ENCODE results near the gene SLC30A5.

The SLC30A5 gene

DNA sequence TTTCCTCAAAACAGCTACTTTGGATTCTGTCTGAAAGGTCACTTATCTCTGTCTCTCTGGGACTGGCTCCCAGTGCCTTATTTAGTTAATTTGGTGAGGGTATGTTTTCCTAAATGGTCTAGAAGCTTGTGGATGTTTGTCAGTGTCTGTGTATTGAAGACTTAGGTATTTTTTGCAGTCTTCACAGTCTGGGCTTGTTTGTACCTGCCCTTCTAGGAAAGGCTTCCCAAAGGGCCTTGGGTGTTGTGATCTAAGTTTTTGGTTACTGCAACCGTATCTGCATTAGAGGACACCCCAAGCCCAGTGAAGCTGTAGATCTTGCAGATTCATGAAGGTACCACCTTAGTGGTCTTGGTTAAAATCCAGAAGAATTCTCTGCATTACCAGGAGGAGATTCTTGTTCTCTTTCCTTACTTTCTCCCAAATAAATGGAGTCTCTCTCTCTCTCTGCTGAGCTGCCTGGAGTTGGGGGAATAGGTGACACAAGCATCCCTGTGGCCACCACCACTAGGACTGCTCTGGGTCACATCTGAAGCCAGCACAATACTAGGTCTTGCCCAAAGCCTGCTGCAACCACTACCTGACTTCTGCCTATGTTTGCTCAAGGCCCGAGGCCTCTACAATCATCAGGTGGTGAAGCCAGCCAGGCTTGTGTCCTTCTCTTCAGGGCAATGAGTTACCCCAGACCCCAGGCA, 55.3 kb downstream of the SLC30A5 start:
- H3K4me3 ChIP-seq (ENCODE audit: low read length) = no peak overlapping the region
- TF ChIP-seq, protein P1, sequence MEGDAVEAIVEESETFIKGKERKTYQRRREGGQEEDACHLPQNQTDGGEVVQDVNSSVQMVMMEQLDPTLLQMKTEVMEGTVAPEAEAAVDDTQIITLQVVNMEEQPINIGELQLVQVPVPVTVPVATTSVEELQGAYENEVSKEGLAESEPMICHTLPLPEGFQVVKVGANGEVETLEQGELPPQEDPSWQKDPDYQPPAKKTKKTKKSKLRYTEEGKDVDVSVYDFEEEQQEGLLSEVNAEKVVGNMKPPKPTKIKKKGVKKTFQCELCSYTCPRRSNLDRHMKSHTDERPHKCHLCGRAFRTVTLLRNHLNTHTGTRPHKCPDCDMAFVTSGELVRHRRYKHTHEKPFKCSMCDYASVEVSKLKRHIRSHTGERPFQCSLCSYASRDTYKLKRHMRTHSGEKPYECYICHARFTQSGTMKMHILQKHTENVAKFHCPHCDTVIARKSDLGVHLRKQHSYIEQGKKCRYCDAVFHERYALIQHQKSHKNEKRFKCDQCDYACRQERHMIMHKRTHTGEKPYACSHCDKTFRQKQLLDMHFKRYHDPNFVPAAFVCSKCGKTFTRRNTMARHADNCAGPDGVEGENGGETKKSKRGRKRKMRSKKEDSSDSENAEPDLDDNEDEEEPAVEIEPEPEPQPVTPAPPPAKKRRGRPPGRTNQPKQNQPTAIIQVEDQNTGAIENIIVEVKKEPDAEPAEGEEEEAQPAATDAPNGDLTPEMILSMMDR (conservative IDR thresholded peaks at IDR 0.05; ENCODE audit: low read length) = no peak
- DNase-seq (ENCODE audit: low read depth) = no peak

DNA sequence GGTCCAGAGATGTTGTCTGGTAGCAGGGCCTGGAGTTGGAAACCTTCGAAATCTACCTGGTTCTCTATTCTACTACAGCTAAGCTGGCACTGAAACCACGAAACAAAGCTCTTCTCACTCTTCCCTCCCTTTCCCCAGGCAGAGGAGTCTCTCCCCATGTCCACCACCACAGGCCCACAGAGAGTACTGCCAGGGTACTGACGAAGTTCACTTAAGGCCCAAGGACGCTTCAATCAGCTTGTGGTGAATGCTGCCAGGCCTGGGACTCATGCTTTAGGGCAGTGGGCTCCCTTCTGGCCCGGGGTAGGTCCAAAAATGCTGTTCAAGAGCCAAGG, 55.8 kb downstream of the SLC30A5 start:
- no peak overlapping the region for H3K4me3 ChIP-seq (ENCODE audit: low read length)
- TF ChIP-seq, protein P1 (conservative IDR thresholded peaks at IDR 0.05; ENCODE audit: low read length) = no peak
- no peak for DNase-seq (ENCODE audit: low read depth)

DNA sequence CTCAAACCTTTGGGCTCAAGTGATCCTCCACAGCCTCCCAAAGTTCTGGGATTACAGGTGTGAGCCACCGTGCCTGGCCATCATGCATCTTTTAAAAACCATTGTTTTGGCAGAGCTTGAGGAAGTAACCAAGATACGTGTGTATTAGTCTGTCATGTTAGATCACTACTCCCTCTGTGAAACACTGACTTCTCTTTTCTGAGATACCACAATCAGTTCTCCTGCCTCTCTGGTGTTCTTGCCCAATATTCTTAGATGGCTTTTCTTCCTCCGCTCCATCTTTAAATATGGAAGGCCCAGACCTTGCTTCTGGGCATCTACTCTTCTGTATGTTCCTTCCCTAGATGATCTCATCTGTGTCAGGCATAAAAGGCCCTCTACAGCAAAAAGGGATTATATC, 58.9 kb downstream of the SLC30A5 start:
- no peak overlapping the region for H3K4me3 ChIP-seq (ENCODE audit: low read length)
- TF ChIP-seq, protein P1 (conservative IDR thresholded peaks at IDR 0.05; ENCODE audit: low read length) = no peak
- no peak for DNase-seq (ENCODE audit: low read depth)

DNA sequence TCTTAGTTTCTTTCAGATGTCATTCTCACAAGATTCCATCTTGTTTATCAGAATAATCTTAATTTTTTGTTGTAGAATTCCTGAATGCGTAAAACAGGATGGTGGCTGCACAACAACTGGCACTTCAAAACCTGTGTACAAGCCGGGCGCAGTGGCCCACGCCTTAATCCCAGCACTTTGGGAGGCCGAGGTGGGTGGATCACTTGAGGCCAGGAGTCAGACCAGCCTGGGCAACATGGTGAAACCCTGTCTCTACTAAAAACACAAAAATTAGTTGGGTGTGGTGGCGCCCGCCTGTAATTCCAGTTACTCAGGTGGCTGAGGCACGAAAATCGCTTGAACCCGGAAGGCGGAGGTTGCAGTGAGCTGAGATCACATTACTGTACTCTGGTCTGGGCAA, 62.6 kb downstream of the SLC30A5 start:
- TF ChIP-seq, protein P1 (conservative IDR thresholded peaks at IDR 0.05; ENCODE audit: low read length) = no peak
- no peak for DNase-seq (ENCODE audit: low read depth)
- no peak overlapping the region for H3K4me3 ChIP-seq (ENCODE audit: low read length)

DNA sequence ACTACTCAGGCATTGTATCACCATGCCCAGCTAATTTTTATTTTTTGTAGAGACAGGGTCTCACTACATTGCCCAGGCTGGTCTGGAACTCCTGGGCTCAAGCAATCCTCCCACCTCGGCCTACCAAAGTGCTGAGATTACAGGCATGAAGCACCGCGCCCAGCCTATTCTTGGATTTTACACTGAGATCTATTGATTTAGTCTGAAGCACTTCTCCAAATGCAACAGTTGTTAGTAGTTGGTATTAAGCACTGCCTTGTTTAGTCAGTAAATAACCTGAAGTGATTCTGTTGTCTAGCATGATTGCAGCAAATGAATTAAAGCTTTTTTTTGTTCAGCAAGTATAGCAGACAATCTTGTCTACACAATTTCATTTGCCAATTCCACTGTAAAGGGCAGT, 64.2 kb downstream of the SLC30A5 start:
- no peak for DNase-seq (ENCODE audit: low read depth)
- TF ChIP-seq, protein P1 (conservative IDR thresholded peaks at IDR 0.05; ENCODE audit: low read length) = no peak
- H3K4me3 ChIP-seq (ENCODE audit: low read length) = no peak overlapping the region

DNA sequence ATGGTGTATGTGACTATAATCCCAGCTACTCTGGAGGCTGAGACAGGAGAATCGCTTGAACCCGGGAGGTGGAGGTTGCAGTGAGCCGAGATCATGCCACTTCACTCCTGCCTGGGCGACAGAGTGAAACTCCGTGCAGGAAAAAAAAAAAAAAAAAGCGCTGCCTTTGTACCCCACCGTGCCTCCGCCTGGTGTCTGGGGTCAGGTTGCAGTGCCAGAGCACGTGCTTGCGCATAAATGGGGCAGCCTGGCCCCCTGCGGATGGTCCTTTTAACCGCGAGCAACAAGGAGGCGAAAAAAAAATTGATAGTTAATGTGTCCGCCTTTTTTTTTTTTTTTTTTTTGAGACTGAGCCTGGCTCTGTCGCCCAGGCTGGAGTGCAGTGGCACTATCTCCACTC, 66.8 kb downstream of the SLC30A5 start:
- H3K4me3 ChIP-seq (ENCODE audit: low read length) = no peak overlapping the region
- no peak for DNase-seq (ENCODE audit: low read depth)
- TF ChIP-seq, protein P1 (conservative IDR thresholded peaks at IDR 0.05; ENCODE audit: low read length) = no peak

DNA sequence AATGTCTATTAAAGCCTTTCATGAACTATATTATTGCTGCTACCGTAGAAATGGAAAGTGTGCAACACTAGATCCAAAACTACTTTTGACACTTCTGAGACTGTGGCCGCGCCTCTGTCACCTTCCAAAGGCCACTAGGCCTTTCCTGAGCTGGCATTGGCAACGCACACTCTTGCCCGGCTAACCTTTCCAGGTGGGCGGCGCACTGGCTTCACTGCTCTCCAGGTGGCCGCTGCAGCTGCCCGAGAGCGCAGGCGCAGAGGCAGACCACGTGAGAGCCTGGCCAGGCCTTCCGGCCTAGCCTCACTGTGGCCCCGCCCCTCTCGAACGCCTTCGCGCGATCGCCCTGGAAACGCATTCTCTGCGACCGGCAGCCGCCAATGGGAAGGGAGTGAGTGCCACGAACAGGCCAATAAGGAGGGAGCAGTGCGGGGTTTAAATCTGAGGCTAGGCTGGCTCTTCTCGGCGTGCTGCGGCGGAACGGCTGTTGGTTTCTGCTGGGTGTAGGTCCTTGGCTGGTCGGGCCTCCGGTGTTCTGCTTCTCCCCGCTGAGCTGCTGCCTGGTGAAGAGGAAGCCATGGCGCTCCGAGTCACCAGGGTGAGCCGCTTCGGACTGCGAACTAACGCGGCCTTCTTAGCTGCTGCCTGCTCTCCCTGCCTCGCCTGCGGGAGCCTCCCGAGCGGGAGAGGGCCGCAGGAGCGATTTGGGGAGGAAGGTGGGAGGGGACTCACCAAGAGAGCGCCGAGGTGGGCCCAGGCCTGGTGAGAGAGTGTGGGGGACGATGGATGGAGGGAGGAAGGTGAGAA, 73.1 kb downstream of the SLC30A5 start, which contains the start of gene CCNB1:
Gene CCNB1, plus strand, starts transcription at position 465 of the 807 bp plus-strand sequence. Its CDS starts 113 bp downstream, at position 578.
- peak within 1 kb of the TSS; percentile 86 for H3K4me3 ChIP-seq (ENCODE audit: low read length)
- peak; percentile 94 for DNase-seq (ENCODE audit: low read depth)
- TF ChIP-seq, protein P1 (conservative IDR thresholded peaks at IDR 0.05; ENCODE audit: low read length) = no peak
